ENCODE results near the gene WDR38.
A peak's percentile ranks its signal among the peaks of the same experiment; 100 is the strongest.

Gene WDR38

GRCh38 chr9:124886461-124886860, 33.2 kb downstream of the WDR38 start:
- no peak for DNase-seq

GRCh38 chr9:124886866-124887492, 33.7 kb downstream of the WDR38 start:
- DNase-seq = no peak

- no peak for DNase-seq
These were observed 34.6 kb downstream of the WDR38 start for GRCh38 chr9:124887832-124888231.

- DNase-seq = no peak
These were observed 35.7 kb downstream of the WDR38 start for GRCh38 chr9:124889006-124889405.

GRCh38 chr9:124890179-124890578, 36.9 kb downstream of the WDR38 start:
- no peak for DNase-seq

GRCh38 chr9:124894035-124894740, 40.9 kb downstream of the WDR38 start:
- no peak for DNase-seq

- DNase-seq = peak; percentile 64
These were observed 41.5 kb downstream of the WDR38 start for GRCh38 chr9:124894741-124895170.

GRCh38 chr9:124897570-124898460, 44.6 kb downstream of the WDR38 start:
- no peak for DNase-seq

GRCh38 chr9:124899845-124900244, 46.6 kb downstream of the WDR38 start:
- no peak for DNase-seq

- no peak for DNase-seq
These were observed 53.7 kb downstream of the WDR38 start for GRCh38 chr9:124906966-124907365.
